Suprapubic skin (tissue), 4 donors: Measurements from ENCODE around the gene PIAS1. TPM values are rescaled to one million over a fixed set of nuclear protein-coding genes. Genes with fewer than 3 reads are reported as not detected.

Source experiments
- DNase-seq, 2 donors: peaks; one replicate each; pipeline ENCODE4 v3.0.0-alpha.2; 2019; ENCODE audit warnings: low spot score in 2 of 2
- H3K27ac ChIP-seq: fragments of 200-600 bp; sonication (generic); one replicate; pipeline ENCODE4 v1.5.1; 2019
- H3K27me3 ChIP-seq: fragments of 200-600 bp; sonication (generic); one replicate; pipeline ENCODE4 v1.5.1; 2019
- H3K36me3 ChIP-seq: fragments of 200-600 bp; sonication (generic); one replicate; pipeline ENCODE4 v1.5.1; 2019
- H3K4me1 ChIP-seq: fragments of 200-600 bp; sonication (generic); one replicate; pipeline ENCODE4 v1.5.1; 2019
- H3K4me3 ChIP-seq: fragments of 200-600 bp; sonication (generic); one replicate; pipeline ENCODE4 v1.5.1; 2019; ENCODE audit warnings: mild to moderate bottlenecking
- H3K9me3 ChIP-seq: fragments of 200-600 bp; sonication (generic); one replicate; pipeline ENCODE4 v1.5.1; 2019
- EP300 ChIP-seq: sonication (generic); formaldehyde crosslinking; IDR thresholded peaks from one replicate; pipeline ENCODE4 v1.6.1; 2017; ENCODE audit warnings: antibody characterized with exemption
- POLR2A ChIP-seq, 2 donors: fragments of 450-650 bp; IDR thresholded peaks; one replicate each; pipeline ENCODE4 v1.6.1; 2017; ENCODE audit warnings: antibody characterized with exemption in 2 of 2, mild to moderate bottlenecking in 2 of 2, moderate library complexity in 2 of 2
- POLR2AphosphoS5 ChIP-seq, 3 donors: sonication (generic); formaldehyde crosslinking; IDR thresholded peaks; one replicate each; pipeline ENCODE4 v1.6.1; 2017; ENCODE audit warnings: antibody characterized with exemption in 3 of 3
- WGBS: methylation state at CpG from one replicate; pipeline ENCODE4 v1.1.5; 2018; 5-methylcytosine and 5-hydroxymethylcytosine counted together
- total RNA-seq, 4 donors: library from RNA; depleted of rRNA; stranded (reverse); fragments of >200 nt; gene quantifications; one replicate each; pipeline ENCODE4 v1.1.0, GENCODE V29; 2016
- TF ChIP-seq, protein P1 (sequence below), 2 donors: fragments of 200-600 bp in 1 of 2; fragments of 450-650 bp in 1 of 2; sonication (generic) in 1 of 2; IDR thresholded peaks; one replicate each; pipeline ENCODE4 v1.5.1; 2016 to 2019; ENCODE audit warnings: antibody characterized with exemption in 2 of 2, mild to moderate bottlenecking in 1 of 2, moderate library complexity in 1 of 2

The PIAS1 gene
- total RNA-seq, 4 donors from 2014 or later: 43.7 to 71.5 (median 52.5) TPM

GRCh38 chr15:68034719-68035293 is 19.3 kb upstream of the PIAS1 start:
- Histone ChIP-seq H3K4me1 (no peaks in the 10 kb centered on the region), H3K4me3 (no peak overlapping the region), H3K27me3 (no peaks in the 10 kb centered on the region), H3K27ac (no peak overlapping the region), H3K9me3 (no peaks in the 10 kb centered on the region), H3K36me3 (no peaks in the 10 kb centered on the region)
- DNase-seq: no peak
- 88% methylated on average over 1 of the region's 1 CpG for WGBS
- no peak for TF ChIP-seq EP300
- TF ChIP-seq POLR2AphosphoS5 (IDR thresholded peaks at IDR 0.05): no peak
- TF ChIP-seq POLR2A (IDR thresholded peaks at IDR 0.05): no peak
- TF ChIP-seq, protein P1, sequence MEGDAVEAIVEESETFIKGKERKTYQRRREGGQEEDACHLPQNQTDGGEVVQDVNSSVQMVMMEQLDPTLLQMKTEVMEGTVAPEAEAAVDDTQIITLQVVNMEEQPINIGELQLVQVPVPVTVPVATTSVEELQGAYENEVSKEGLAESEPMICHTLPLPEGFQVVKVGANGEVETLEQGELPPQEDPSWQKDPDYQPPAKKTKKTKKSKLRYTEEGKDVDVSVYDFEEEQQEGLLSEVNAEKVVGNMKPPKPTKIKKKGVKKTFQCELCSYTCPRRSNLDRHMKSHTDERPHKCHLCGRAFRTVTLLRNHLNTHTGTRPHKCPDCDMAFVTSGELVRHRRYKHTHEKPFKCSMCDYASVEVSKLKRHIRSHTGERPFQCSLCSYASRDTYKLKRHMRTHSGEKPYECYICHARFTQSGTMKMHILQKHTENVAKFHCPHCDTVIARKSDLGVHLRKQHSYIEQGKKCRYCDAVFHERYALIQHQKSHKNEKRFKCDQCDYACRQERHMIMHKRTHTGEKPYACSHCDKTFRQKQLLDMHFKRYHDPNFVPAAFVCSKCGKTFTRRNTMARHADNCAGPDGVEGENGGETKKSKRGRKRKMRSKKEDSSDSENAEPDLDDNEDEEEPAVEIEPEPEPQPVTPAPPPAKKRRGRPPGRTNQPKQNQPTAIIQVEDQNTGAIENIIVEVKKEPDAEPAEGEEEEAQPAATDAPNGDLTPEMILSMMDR (IDR thresholded peaks at IDR 0.05): no peak

- TF ChIP-seq POLR2AphosphoS5 (IDR thresholded peaks at IDR 0.05) (no peak), EP300 (no peak), POLR2A (IDR thresholded peaks at IDR 0.05) (no peak)
- TF ChIP-seq, protein P1 (IDR thresholded peaks at IDR 0.05): no peak
Measured at GRCh38 chr15:68038246-68038645, 15.9 kb upstream of the PIAS1 start.

GRCh38 chr15:68040144-68040543 is 14.0 kb upstream of the PIAS1 start:
- DNase-seq: no peak
- H3K27ac ChIP-seq: no peak overlapping the region
- H3K9me3 ChIP-seq: no peaks in the 10 kb centered on the region
- H3K27me3 ChIP-seq: no peaks in the 10 kb centered on the region
- no peaks in the 10 kb centered on the region for H3K36me3 ChIP-seq
- no peak overlapping the region for H3K4me3 ChIP-seq
- WGBS: 100% methylated on average over 1 of the region's 1 CpG
- no peaks in the 10 kb centered on the region for H3K4me1 ChIP-seq
- TF ChIP-seq, protein P1 (IDR thresholded peaks at IDR 0.05): no peak
- TF ChIP-seq POLR2A (IDR thresholded peaks at IDR 0.05) (no peak), POLR2AphosphoS5 (IDR thresholded peaks at IDR 0.05) (no peak), EP300 (no peak)

More at GRCh38 chr15:68038246-68038645, 15.9 kb upstream of the PIAS1 start:
- Histone ChIP-seq H3K4me1 (no peaks in the 10 kb centered on the region), H3K27ac (no peak overlapping the region), H3K36me3 (no peaks in the 10 kb centered on the region), H3K9me3 (no peaks in the 10 kb centered on the region), H3K4me3 (no peak overlapping the region), H3K27me3 (no peaks in the 10 kb centered on the region)
- 80% methylated on average over 2 of the region's 2 CpGs for WGBS
- no peak for DNase-seq

DNA sequence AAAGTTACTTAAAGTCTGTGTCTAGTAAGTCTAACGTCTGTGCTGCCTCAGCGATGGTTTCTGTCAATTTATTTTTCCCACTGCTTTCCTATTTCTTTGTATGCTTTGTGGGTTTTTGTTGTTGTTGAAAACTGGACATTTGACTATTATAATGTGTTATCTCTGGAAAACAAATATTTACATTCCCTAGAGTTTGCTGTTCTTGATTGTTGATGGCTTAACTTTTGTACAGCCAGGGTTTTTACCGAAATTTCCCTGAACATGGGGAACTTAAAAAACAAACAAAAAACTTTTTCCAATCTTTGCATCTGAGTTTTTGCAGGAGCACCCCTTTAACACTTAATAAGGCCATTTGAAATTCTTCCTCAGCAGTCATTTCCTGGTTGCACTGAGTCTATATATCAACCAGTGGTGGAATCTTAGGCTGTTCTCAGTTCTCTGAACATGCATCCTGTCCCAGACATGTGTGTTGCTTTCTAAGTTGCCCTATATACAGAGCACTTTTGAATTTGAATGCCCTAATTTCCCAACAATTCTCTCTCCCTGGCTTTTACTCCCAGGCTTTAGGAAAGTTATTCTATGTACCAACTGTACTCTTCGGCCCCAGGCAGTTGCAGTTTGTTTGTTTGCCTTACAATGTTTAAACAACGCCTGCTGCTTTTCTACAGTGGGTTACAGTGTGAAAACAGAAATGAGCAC is 11.8 kb upstream of the PIAS1 start:
- Histone ChIP-seq H3K9me3 (no peaks in the 10 kb centered on the region), H3K36me3 (no peaks in the 10 kb centered on the region), H3K4me1 (no peaks in the 10 kb centered on the region), H3K4me3 (no peak overlapping the region), H3K27ac (no peak overlapping the region), H3K27me3 (no peaks in the 10 kb centered on the region)
- WGBS: 83% methylated on average over 5 of the region's 5 CpGs
- DNase-seq: no peak
- TF ChIP-seq EP300: no peak
- TF ChIP-seq POLR2AphosphoS5 (IDR thresholded peaks at IDR 0.05): no peak
- no peak for TF ChIP-seq POLR2A (IDR thresholded peaks at IDR 0.05)
- TF ChIP-seq, protein P1 (IDR thresholded peaks at IDR 0.05): no peak

- 97% methylated on average over 3 of the region's 3 CpGs for WGBS
- H3K27ac ChIP-seq: no peak overlapping the region
- no peak for DNase-seq
- no peaks in the 10 kb centered on the region for H3K27me3 ChIP-seq
- H3K4me1 ChIP-seq: no peaks in the 10 kb centered on the region
- H3K4me3 ChIP-seq: no peak overlapping the region
- TF ChIP-seq, protein P1 (IDR thresholded peaks at IDR 0.05): no peak
- TF ChIP-seq POLR2AphosphoS5 (IDR thresholded peaks at IDR 0.05) (no peak), EP300 (no peak), POLR2A (IDR thresholded peaks at IDR 0.05) (no peak)
- no peaks in the 10 kb centered on the region for H3K36me3 ChIP-seq
- no peaks in the 10 kb centered on the region for H3K9me3 ChIP-seq
Measured at GRCh38 chr15:68042855-68043222, 11.3 kb upstream of the PIAS1 start.
